Urinary bladder (tissue), 4 donors: ENCODE measurements around the gene PRDM4. TPM values are rescaled to one million over a fixed set of nuclear protein-coding genes. Genes with fewer than 3 reads are reported as not detected.

Experiments used
- DNase-seq: peaks from one replicate; pipeline ENCODE4 v3.0.0-alpha.2; 2015; ENCODE audit errors: extremely low spot score
- H3K27ac ChIP-seq: one replicate; pipeline ENCODE4 v1.5.1; 2013; ENCODE audit warnings: low read depth, mild to moderate bottlenecking, moderate library complexity
- H3K36me3 ChIP-seq: one replicate; pipeline ENCODE4 v1.6.1; 2013; ENCODE audit warnings: mild to moderate bottlenecking, moderate library complexity; ENCODE audit not compliant: insufficient read depth
- H3K4me1 ChIP-seq: one replicate; pipeline ENCODE4 v1.6.1; 2013; ENCODE audit warnings: mild to moderate bottlenecking, moderate library complexity; ENCODE audit not compliant: insufficient read depth
- H3K4me3 ChIP-seq: one replicate; pipeline ENCODE4 v1.5.1; 2013; ENCODE audit warnings: low read depth, low read length
- WGBS: extraction: QIAGEN DNeasy Blood & Tissue Kit; methylation state at CpG from one replicate; pipeline ENCODE4 v1.1.7; 2013; 5-methylcytosine and 5-hydroxymethylcytosine counted together
- polyA plus RNA-seq: library from polyadenylated mRNA; stranded (reverse); fragments of 200-250 nt; gene quantifications from one replicate; pipeline ENCODE4 v1.2.3, GENCODE V29; 2013
- total RNA-seq: library from RNA; depleted of rRNA; stranded (reverse); fragments of >200 nt; gene quantifications from one replicate; pipeline ENCODE4 v1.2.3, GENCODE V29; 2014
- donor health status: healthy with polysubstance abuse.
- donor health status: healthy.

PRDM4 gene, protein sequence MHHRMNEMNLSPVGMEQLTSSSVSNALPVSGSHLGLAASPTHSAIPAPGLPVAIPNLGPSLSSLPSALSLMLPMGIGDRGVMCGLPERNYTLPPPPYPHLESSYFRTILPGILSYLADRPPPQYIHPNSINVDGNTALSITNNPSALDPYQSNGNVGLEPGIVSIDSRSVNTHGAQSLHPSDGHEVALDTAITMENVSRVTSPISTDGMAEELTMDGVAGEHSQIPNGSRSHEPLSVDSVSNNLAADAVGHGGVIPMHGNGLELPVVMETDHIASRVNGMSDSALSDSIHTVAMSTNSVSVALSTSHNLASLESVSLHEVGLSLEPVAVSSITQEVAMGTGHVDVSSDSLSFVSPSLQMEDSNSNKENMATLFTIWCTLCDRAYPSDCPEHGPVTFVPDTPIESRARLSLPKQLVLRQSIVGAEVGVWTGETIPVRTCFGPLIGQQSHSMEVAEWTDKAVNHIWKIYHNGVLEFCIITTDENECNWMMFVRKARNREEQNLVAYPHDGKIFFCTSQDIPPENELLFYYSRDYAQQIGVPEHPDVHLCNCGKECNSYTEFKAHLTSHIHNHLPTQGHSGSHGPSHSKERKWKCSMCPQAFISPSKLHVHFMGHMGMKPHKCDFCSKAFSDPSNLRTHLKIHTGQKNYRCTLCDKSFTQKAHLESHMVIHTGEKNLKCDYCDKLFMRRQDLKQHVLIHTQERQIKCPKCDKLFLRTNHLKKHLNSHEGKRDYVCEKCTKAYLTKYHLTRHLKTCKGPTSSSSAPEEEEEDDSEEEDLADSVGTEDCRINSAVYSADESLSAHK
- total RNA-seq (16.2 TPM), polyA plus RNA-seq (15.7 TPM)

DNA sequence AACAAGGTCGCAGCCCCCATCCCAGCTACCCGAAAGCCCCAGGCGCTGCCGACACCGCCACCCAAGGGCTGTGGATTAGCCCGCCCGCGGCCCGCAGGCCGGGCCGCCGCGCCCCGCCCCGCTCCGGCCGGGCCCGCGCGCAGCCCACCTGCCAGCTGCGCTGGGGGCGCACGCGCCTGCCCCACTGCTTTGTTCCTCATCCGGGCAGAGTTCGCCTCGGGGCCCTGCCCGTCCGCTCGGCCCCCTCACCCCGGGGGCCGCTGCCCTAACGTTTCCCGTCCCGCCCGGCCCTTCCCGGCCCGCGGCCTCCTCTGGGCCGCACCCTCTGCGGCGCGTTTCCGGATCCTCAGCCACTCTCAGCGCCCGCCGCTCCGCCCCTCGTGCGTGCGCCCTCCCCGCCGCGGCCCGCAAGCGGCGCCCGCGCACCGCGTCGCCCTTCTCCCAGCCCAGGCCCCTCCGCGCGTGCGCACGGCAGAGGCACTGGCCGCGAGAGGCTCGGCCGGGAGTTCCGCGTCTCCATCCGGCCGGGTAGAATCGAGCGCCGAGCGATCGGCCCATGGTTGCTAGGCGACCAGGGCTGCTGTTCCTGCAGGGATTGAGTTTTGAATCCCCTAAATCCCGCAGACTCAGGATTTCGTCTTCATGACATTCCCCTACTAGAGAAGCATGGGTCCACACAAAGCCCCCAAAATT lies at the start of gene PRDM4:
PRDM4 (minus strand) TSS at position 329 of the 693 bp plus-strand sequence. CDS start 622 bp downstream, outside the sequence.
- H3K4me1 ChIP-seq: peaks cover 1% of the 10 kb centered on the region
- WGBS: under 1% methylated on average over 83 of the region's 83 CpGs
- H3K4me3 ChIP-seq: peak within 1 kb of the TSS; percentile 100
- peaks cover 3% of the 10 kb centered on the region for H3K36me3 ChIP-seq
- H3K27ac ChIP-seq: no peak within 1 kb of the TSS
- peak; percentile 85 for DNase-seq

DNA sequence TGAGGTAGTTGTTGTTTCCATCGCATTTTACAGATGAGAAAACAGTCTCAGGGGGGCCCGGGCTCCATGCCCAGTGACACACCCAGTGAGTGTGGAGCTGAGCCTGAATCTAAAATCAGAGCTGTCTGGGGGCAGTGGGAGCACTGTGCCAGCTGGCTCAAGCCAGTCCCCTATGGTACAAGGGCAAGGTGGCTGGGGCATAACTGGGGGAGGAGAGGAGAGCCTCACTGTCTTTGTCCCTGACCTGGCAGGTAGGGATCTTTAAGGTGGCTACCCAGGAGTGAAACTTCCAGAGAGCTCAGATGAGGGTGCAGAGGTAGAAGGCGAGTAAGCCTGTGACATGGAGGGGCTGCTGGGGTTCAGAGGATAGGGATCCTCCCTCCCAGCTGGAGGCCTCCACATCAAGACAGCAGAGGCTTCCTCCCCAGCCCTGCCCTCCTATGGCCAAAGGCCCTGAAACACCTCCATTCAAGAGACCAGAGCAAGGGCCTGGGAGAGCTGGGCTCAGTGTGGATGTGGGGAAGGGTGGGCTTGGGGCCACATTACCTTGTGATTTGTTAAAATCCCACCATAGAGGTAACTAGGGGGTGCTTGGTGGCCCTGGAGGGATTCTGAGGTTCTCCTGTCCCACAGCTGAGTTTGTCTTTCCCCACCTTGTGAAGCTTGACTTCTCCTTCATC lies 46.7 kb upstream of the PRDM4 start:
- WGBS: 49% methylated on average over 3 of the region's 3 CpGs
- Histone ChIP-seq H3K36me3 (no peaks in the 10 kb centered on the region), H3K27ac (no peak overlapping the region), H3K4me3 (no peak overlapping the region), H3K4me1 (no peaks in the 10 kb centered on the region)
- DNase-seq: no peak

DNA sequence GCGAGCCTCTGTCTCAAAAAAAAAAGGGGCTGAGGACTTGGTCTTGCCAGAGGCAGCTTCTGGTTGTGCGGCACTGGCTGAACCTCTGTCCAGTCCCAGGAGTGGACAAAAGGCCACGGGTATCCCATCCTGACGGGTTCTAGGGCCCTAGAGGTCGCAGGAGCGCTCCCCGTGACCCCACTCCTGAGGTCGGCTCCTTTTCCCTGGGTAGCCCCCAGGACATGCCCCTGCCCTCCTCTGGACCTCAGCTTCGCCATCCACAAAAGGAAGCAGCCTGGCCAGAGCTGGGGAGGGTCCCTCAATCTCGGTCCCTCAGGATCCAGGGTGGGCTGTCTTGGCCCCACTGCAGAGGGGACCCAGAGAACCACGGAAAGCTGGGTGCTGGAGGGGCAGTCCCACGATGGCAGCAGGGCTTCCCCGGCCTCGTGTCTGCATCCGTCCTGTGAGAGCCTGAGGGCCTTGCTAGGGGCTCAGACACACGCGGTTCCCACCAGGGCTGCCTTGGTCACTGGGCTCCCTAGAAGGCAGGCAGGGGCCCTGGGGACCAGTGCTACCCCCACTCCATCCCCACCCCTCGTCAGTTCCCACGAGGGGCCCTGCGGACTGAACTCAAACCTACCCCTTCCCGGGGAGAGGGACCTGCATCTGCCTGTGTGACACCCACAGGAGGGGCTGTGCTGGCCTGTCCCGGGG lies 44.7 kb upstream of the PRDM4 start:
- Histone ChIP-seq H3K4me1 (no peaks in the 10 kb centered on the region), H3K27ac (no peak overlapping the region), H3K36me3 (no peaks in the 10 kb centered on the region), H3K4me3 (no peak overlapping the region)
- WGBS: 81% methylated on average over 22 of the region's 22 CpGs
- DNase-seq: no peak

DNA sequence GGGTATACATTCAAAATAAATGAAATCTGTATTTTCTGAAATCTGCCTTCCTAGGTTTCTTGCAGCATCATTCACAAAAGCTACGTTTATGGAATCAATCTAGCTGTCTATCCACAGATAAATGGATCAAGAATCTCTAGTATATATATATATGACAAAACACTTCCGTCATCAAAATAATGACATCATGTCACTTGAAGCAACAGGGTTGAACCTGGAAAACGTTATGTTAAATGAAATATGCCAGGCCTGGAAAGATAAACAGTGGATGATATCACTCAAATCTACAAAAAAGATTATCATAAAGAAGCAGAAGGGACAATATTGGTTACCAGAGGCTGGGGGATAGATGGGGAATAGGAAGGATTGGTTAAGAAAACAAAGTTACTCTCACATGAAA lies 42.2 kb upstream of the PRDM4 start:
- 31% methylated on average over 3 of the region's 3 CpGs for WGBS
- no peak overlapping the region for H3K27ac ChIP-seq
- H3K4me1 ChIP-seq: no peaks in the 10 kb centered on the region
- no peaks in the 10 kb centered on the region for H3K36me3 ChIP-seq
- no peak overlapping the region for H3K4me3 ChIP-seq
- DNase-seq: no peak

DNA sequence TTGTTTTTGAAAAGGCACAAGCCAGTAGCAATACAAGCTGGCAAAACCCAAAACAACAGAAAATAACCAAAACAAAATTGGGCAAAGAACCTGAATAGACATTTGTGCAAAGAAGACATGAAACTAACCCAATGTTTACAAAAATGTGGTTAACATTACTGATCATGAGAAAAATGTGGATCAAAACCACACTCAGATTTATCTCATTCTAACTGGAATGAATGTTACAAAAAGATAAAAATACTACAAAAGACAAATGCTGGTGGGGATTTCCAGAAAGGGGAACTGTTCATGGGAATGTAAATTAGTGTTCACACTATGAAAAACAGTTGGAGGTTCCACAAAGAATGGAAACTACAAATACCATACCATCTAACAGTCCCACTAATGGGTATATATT lies 40.2 kb upstream of the PRDM4 start:
- Histone ChIP-seq H3K36me3 (no peaks in the 10 kb centered on the region), H3K27ac (no peak overlapping the region), H3K4me1 (no peaks in the 10 kb centered on the region), H3K4me3 (no peak overlapping the region)
- DNase-seq: no peak

DNA sequence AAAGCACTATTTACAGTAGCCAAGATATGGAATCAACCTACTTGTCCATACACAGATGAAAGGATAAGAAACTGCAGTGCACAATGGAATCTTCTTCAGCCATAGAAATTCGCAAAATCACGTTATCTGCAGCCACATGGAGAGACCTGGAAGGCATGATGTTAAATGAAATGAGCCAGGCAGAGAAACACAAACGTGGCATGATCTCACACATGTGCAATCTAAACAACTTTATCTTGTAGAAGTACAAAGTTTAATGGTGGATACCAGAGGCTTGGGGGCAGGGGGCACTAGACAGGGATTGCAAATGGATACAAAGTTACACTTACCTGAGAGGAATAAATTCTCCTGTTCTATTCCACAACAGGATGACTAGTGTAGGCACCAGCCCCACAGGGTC lies 37.6 kb upstream of the PRDM4 start:
- WGBS: 34% methylated on average over 3 of the region's 3 CpGs
- no peak overlapping the region for H3K4me3 ChIP-seq
- DNase-seq: no peak

DNA sequence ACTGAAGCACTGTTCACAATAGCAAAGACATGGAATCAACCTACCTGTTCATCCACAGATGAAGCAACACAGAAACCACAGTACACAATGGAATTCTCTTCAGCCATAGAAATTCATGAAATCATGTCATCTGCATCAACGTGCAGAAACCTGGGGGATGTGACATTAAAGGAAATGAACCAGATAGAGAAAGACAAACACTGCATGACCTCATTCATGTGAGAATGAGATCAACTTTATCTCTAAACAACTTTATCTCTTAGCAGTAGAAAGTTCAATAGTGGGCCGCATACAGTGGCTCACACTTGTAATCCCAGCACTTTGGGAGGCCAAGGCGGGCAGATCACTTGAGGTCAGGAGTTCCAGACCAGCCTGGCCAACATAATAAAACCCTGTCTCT lies 33.5 kb upstream of the PRDM4 start:
- WGBS: 56% methylated on average over 3 of the region's 3 CpGs
- no peak for DNase-seq
- no peak overlapping the region for H3K4me3 ChIP-seq

More for the DNA sequence above, 37.6 kb upstream of the PRDM4 start:
- no peaks in the 10 kb centered on the region for H3K36me3 ChIP-seq
- no peak overlapping the region for H3K27ac ChIP-seq
- H3K4me1 ChIP-seq: no peaks in the 10 kb centered on the region

DNA sequence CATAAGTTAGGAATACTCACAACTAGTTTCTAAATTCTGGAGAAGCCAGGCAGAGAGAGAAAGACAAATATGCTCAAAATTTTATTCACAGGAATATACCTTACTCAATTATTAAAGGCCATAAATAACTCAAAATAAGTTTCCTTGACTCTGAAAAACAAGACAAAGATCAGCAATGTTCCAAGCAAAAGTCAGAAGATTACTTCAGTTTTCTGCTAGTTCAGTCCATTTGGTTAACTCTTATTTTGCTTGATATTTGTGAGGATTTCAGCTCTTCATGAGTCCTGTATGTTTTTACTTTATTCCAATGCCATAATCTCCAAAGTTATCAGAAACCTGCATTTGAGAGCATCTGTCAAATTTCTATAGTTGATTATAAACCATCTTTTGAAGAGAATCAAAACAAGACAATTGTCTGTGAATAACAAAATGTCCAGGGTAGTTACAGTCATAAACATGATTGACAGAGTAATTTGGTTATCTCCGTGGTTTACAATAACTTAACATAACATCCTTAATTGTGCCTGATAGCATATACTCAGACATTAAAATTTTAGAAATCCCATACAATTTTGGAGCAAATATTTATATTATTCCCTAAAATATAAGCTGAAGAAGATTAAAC lies 30.6 kb upstream of the PRDM4 start:
- no peak for DNase-seq
- no peak overlapping the region for H3K27ac ChIP-seq
- 55% methylated on average over 1 of the region's 1 CpG for WGBS
- no peak overlapping the region for H3K4me3 ChIP-seq
- no peaks in the 10 kb centered on the region for H3K4me1 ChIP-seq
- no peaks in the 10 kb centered on the region for H3K36me3 ChIP-seq

More for the DNA sequence above, 33.5 kb upstream of the PRDM4 start:
- Histone ChIP-seq H3K27ac (no peak overlapping the region), H3K4me1 (no peaks in the 10 kb centered on the region), H3K36me3 (no peaks in the 10 kb centered on the region)

DNA sequence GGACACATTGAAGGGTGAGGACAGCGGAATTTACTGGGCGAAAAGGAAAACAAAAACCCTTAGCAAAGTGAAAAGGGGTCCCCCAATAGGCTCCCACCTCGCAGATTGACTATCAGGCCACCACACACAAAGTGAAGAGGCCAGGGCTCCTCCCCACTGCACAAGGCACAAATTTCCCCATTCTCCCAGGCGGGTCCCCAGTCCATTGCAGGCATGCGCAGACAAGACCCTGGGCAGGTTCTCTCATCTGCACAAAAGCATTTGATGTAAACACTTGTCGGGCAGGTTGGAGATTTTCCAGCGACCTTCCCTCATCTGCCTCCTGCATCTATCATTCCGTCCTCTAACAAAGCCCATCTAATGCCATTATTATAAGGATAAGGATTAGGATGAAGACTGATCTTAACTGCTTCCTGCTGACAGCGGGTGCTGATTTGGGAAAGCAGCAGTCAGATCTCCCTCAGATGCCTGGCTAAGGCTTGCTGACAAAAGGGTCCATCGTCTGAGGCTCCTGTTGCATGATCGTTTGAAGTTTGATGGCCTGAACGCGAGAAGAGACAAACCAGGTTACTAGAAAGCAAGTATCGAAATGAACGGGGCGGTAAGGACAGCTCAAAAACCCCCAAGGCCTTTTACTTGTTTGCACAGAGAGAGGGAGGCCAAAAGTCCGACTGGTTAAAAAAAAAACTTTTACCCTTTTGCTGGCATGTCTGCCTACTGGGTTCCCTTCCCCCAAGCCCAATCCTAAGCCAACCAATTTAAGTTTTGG lies 27.9 kb upstream of the PRDM4 start:
- WGBS: 53% methylated on average over 17 of the region's 17 CpGs
- no peaks in the 10 kb centered on the region for H3K36me3 ChIP-seq

DNA sequence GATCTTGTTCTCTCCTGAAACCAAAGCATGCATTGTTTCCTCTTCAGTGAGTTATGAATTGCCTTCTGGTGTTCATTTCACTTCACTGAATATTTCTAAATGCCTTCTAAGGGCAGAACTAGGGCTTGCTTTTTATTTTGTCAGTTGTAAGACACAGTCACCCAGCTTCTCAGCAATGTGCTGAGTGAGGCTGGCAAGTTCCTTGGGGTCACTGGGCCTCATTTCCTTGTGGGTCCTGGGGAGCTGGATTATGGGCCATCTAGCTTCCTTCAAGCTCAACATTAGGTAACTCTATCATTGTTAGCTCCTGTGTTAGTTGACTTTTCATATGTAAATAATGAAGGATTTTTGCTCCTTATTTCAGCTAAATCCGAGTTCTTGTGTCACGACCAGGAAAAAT lies 27.3 kb upstream of the PRDM4 start:
- Histone ChIP-seq H3K27ac (no peak overlapping the region), H3K4me3 (no peak overlapping the region), H3K4me1 (no peaks in the 10 kb centered on the region), H3K36me3 (no peaks in the 10 kb centered on the region)
- WGBS: 85% methylated on average over 2 of the region's 2 CpGs
- DNase-seq: no peak

More for the DNA sequence above, 27.9 kb upstream of the PRDM4 start:
- Histone ChIP-seq H3K4me1 (no peaks in the 10 kb centered on the region), H3K4me3 (no peak overlapping the region), H3K27ac (no peak overlapping the region)
- DNase-seq: no peak

DNA sequence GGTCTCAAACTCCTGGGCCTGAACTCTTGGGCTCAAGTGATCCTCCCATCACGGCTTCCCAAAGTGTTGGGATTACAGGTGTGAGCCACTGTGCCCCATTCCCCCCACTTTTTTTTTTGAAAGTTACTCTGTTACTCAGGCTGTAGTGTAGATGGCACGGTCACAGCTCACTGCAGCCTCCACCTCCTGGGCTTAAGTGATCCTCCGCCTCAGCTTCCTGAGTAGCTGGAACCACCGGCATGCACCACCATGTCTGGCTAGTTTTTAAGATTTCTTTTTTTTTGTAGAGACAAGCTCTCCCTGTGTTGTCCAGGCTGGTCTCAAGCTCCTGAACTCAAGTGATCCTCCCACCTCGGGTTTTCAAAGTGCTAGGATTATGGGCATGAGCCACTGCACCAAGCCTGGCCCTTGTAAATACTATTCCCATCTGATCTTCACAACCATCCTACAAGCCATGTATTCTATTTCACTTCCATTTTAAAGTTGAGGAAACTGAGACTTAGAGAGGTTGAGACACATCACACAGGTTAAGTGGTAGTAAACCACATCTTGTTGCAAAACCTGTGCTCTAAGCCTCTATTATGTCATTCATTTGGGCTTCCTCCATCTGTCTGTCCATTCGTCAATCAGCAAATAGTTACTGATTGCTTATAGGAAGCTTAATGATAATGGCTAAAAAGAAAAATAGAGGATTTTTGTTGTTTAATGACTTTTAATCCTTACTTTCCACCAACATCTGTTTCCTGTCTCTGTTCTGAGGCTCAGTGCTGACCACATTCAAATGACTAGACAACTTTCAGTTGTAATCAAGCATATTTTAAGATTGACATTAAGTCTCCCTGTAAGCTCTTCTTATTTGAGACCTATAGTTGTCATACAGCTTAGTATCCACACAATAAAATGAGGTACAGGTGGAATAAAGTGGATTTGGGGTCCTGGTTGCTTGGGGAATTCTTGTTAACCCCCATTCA lies 22.8 kb upstream of the PRDM4 start:
- no peaks in the 10 kb centered on the region for H3K36me3 ChIP-seq
- no peak overlapping the region for H3K27ac ChIP-seq
- H3K4me1 ChIP-seq: no peaks in the 10 kb centered on the region
- no peak for DNase-seq
- H3K4me3 ChIP-seq: no peak overlapping the region
- 76% methylated on average over 6 of the region's 6 CpGs for WGBS
